PC-9 (cell line): Measurements from ENCODE around the gene FOXN4. TPM values are rescaled to one million over a fixed set of nuclear protein-coding genes. Genes with fewer than 3 reads are reported as not detected.

Source experiments
- BruUV-seq: library from RNA; stranded (reverse); fragments of 400-500 nt; replicated peaks from 2 replicates; lab custom pipeline; 2021; lab: Mats Ljungman, UMichigan
- CTCF ChIA-PET: fragments of 300-600 bp; sonication (Branson Sonifier 250); formaldehyde crosslinking; loops from one replicate; lab custom pipeline; 2022; ENCODE audit warnings: antibody characterized with exemption; lab: Charles Lee
- POLR2A ChIA-PET: fragments of 300-600 bp; sonication (Branson Sonifier 250); formaldehyde crosslinking; loops from one replicate; lab custom pipeline; 2022; ENCODE audit warnings: antibody characterized with exemption; ENCODE audit not compliant: unreplicated experiment; lab: Charles Lee
- DNase-seq, 2 experiments: peaks; one replicate each; pipeline versions ENCODE4 v3.0.0 to v3.0.0-alpha.2; 2015 to 2022; ENCODE audit warnings: mixed read lengths in 1 of 2
- H2AFZ ChIP-seq: fragments of 200-600 bp; sonication (generic); 2 replicates; pipeline ENCODE4 v1.8.1; 2017; ENCODE audit warnings: antibody characterized with exemption
- H3F3A ChIP-seq: fragments of 200-600 bp; sonication (generic); 2 replicates; pipeline ENCODE4 v1.8.1; 2017; ENCODE audit warnings: antibody characterized with exemption, mild to moderate bottlenecking, low read depth; ENCODE audit not compliant: insufficient read depth
- H3K27ac ChIP-seq: fragments of 200-600 bp; sonication (generic); 2 replicates; pipeline ENCODE4 v1.6.1; 2016; ENCODE audit warnings: mixed run types
- H3K27me3 ChIP-seq: fragments of 200-600 bp; sonication (generic); 2 replicates; pipeline ENCODE4 v1.6.1; 2016; ENCODE audit warnings: low read depth, mixed run types; ENCODE audit not compliant: insufficient read depth
- H3K36me3 ChIP-seq: fragments of 200-600 bp; sonication (generic); 2 replicates; pipeline ENCODE4 v1.6.1; 2016; ENCODE audit warnings: low read depth, mixed run types
- H3K4me1 ChIP-seq: fragments of 200-600 bp; sonication (generic); replicated peaks from 2 replicates; pipeline ENCODE4 v1.6.1; 2016; ENCODE audit warnings: mixed run types; ENCODE audit not compliant: insufficient read depth
- H3K4me2 ChIP-seq: fragments of 200-600 bp; sonication (generic); 2 replicates; pipeline ENCODE4 v1.6.1; 2017; ENCODE audit warnings: mixed run types
- H3K4me3 ChIP-seq: fragments of 200-600 bp; sonication (generic); 2 replicates; pipeline ENCODE4 v1.6.1; 2016; ENCODE audit warnings: mixed run types
- H3K79me2 ChIP-seq: fragments of 200-600 bp; sonication (generic); 2 replicates; pipeline ENCODE4 v1.6.1; 2017; ENCODE audit warnings: low read depth, mixed run types
- H3K9me2 ChIP-seq: fragments of 200-600 bp; sonication (generic); 2 replicates; pipeline ENCODE4 v1.8.1; 2017; ENCODE audit warnings: mild to moderate bottlenecking; ENCODE audit not compliant: insufficient read depth
- H3K9me3 ChIP-seq: fragments of 200-600 bp; sonication (generic); 2 replicates; pipeline ENCODE4 v1.8.1; 2016; ENCODE audit warnings: low read depth; ENCODE audit not compliant: insufficient read depth
- H4K20me1 ChIP-seq: fragments of 200-600 bp; sonication (generic); 2 replicates; pipeline ENCODE4 v1.8.1; 2017; ENCODE audit not compliant: insufficient read depth
- CTCF ChIP-seq: fragments of 200-600 bp; sonication (generic); conservative IDR thresholded peaks from 2 replicates; pipeline ENCODE4 v1.6.1; 2017; ENCODE audit warnings: mixed run types, antibody characterized with exemption, mild to moderate bottlenecking, moderate library complexity
- EZH2 ChIP-seq: fragments of 200-600 bp; sonication (generic); IDR thresholded peaks from 2 replicates; pipeline ENCODE4 v1.8.0; 2017; ENCODE audit warnings: antibody characterized with exemption, low read depth
- intact Hi-C: fragments of 100-400 bp; cut with micrococcal nuclease; formaldehyde crosslinking; loops from one replicate; pipeline ENCODE4 v1.10.0; 2022; ENCODE audit not compliant: unreplicated experiment
- total RNA-seq: library from RNA; stranded (reverse); gene quantifications from 2 replicates; pipeline ENCODE4 v1.2.3, GENCODE V29; 2021

The FOXN4 gene
- total RNA-seq, 1 experiment from 2014 or later = not detected

DNA sequence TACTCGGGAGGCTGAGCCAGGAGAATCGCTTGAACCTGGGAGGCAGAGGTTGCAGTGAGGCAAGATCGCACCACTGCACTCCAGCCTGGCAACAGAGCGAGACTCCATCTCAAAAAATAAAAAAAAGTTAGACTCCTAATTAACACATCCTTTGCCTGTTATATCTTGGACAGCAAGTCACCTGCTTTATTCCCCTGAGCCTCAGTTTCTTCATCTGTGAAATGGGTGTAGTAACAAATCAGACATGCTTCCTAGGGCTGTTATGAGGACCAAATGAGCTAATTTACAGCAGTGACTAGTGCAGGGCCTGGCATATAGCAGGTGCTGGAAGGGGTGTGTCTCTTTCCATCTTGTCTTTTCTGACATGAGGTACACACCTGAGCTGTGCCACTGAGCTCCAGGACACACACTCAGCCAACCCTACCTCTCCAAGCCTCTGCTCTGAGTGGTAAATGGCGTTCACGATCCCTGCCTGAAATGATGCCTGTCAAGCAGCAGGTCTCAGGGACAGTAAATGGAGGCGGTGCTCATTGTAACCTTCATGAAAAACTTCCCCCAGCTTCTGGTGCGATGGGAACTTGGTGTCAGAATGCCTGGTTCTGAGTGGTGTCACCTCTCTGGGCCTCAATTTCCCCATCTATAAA, 31.7 kb downstream of the FOXN4 start:
- Histone ChIP-seq H3K4me3 (no peak overlapping the region), H3K9me2 (no peaks in the 10 kb centered on the region), H3K4me2 (no peak overlapping the region), H4K20me1 (no peaks in the 10 kb centered on the region), H3K9me3 (no peaks in the 10 kb centered on the region), H2AFZ (no peak overlapping the region), H3K4me1 (no peaks in the 10 kb centered on the region), H3K36me3 (no peaks in the 10 kb centered on the region), H3K79me2 (no peaks in the 10 kb centered on the region), H3K27ac (no peak overlapping the region), H3K27me3 (peaks cover 20% of the 10 kb centered on the region; the same call in 1 of the 2 replicates), H3F3A (no peaks in the 10 kb centered on the region)
- ChIA-PET POLR2A (no interaction called here), CTCF (no interaction called here)
- TF ChIP-seq CTCF (no peak), EZH2 (no peak)
- no TSS peak for BruUV-seq
- DNase-seq = no peak
- intact Hi-C loops = no loop called here

DNA sequence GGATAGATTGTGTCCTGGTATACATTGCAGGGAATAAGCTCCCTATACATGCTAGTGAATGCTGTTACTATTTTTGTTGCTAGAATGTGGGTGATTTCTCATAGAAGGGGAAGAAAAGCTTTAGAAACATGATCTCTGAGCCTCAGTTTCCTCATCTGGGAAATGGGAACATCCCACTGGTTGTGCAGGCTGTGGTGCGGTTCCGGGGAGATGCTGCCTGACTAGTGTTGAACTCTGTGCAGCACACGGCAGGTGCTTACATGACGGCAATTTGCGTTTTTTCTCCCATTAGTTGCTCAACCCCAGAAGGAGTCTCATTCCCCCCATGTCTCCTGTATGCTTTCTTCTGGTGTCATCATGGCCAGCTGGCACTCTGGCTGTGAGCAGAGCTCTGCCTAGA, 32.9 kb downstream of the FOXN4 start:
- POLR2A ChIA-PET = no interaction called here

DNA sequence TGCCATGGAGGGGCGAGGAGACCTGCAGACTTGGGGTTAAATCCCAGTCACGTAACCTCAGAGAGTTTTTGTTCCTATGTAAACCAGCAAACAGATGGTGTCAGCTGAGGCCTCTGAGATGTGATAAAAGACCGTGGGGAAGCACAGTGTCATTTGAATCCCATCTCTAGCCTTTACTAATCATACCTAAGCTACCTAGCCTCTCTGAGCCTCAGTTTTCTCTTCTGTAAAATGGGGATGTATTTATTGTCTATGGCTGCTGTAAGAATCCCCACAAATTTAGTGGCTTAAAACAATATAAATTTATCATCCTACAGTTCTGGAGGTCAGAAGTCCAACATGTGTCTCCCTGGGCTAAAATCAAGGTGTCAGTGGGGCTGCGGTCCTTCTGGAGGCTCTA, 33.9 kb downstream of the FOXN4 start:
- TF ChIP-seq CTCF = no peak
- TF ChIP-seq EZH2 = no peak
- BruUV-seq = no TSS peak
- POLR2A ChIA-PET = no interaction called here
- no peak for DNase-seq
- intact Hi-C loops = no loop called here
- no peaks in the 10 kb centered on the region for H4K20me1 ChIP-seq
- H3K4me1 ChIP-seq = no peaks in the 10 kb centered on the region
- H2AFZ ChIP-seq = no peak overlapping the region
- no peak overlapping the region for H3K27ac ChIP-seq
- H3K9me2 ChIP-seq = no peaks in the 10 kb centered on the region
- no peak overlapping the region for H3K4me2 ChIP-seq
- no peaks in the 10 kb centered on the region for H3K79me2 ChIP-seq
- no peak overlapping the region for H3K4me3 ChIP-seq
- no peaks in the 10 kb centered on the region for H3F3A ChIP-seq
- CTCF ChIA-PET = no interaction called here
- H3K27me3 ChIP-seq = peaks cover 18% of the 10 kb centered on the region
- H3K36me3 ChIP-seq = no peaks in the 10 kb centered on the region
- H3K9me3 ChIP-seq = no peaks in the 10 kb centered on the region

More for the DNA sequence above, 32.9 kb downstream of the FOXN4 start:
- Histone ChIP-seq H3K36me3 (no peaks in the 10 kb centered on the region), H3K4me3 (no peak overlapping the region), H4K20me1 (no peaks in the 10 kb centered on the region), H3K27ac (no peak overlapping the region), H3K27me3 (peaks cover 20% of the 10 kb centered on the region), H3K9me2 (no peaks in the 10 kb centered on the region), H3K9me3 (no peaks in the 10 kb centered on the region), H3F3A (no peaks in the 10 kb centered on the region), H3K79me2 (no peaks in the 10 kb centered on the region), H2AFZ (no peak overlapping the region), H3K4me1 (no peaks in the 10 kb centered on the region), H3K4me2 (no peak overlapping the region)
- CTCF ChIA-PET = no interaction called here
- DNase-seq = no peak
- TF ChIP-seq CTCF = no peak
- TF ChIP-seq EZH2 = no peak
- BruUV-seq = no TSS peak
- intact Hi-C loops = no loop called here
